ENCODE data around the gene IL20RB. TPM values are rescaled to one million over a fixed set of nuclear protein-coding genes. Genes with fewer than 3 reads are reported as not detected.

IL20RB gene
- total RNA-seq, 1 donor from 2014 or later: 0.98 TPM

DNA sequence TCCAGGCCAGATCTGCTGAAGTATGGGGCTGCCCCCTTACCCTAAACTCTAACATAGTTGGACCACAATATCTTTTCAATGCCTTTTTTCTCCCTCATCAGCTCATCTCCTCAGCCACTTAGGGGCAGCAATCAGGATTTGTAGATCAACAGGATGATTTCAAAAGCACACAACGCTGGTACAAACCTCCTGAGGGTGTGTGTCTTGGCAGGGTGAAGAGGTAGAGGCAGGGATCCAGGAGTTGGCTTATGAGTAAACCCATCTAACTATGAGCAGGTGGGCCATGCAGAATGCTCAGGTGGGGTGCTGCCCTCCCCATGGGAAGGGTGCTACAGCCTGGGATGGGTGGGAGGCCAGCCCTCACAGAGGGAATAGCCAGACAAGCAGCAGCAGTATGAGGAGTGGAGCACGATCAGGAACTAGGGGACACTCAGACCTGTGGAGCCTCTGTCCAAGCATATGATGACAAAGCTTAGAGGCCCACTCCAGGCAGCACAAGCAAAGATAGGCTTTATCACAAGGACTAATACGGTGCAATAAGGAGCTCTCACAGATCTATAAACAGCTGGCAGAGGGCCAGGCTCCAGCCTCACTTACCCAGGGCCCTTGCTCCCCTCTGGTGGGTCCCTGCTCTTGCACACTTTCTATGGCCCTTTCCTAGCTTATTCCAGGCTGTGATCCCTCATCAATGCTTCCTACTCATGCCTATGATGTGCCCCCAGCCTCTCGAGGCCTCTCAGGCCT, 32.2 kb downstream of the IL20RB start:
- H3K27ac Mint-ChIP-seq: no peak overlapping the region
- no peaks in the 10 kb centered on the region for H3K9me3 Mint-ChIP-seq
- no peak overlapping the region for H3K4me3 Mint-ChIP-seq
- H3K36me3 Mint-ChIP-seq (ENCODE audit: low read depth): no peaks in the 10 kb centered on the region
- DNase-seq (no peak), ATAC-seq (ENCODE audit: low read depth) (no peak)
- intact Hi-C loops (cut with micrococcal nuclease): no loop called here
- POLR2A ChIA-PET: no interaction called here
- no peaks in the 10 kb centered on the region for H3K27me3 Mint-ChIP-seq
- TF ChIP-seq, protein P1, sequence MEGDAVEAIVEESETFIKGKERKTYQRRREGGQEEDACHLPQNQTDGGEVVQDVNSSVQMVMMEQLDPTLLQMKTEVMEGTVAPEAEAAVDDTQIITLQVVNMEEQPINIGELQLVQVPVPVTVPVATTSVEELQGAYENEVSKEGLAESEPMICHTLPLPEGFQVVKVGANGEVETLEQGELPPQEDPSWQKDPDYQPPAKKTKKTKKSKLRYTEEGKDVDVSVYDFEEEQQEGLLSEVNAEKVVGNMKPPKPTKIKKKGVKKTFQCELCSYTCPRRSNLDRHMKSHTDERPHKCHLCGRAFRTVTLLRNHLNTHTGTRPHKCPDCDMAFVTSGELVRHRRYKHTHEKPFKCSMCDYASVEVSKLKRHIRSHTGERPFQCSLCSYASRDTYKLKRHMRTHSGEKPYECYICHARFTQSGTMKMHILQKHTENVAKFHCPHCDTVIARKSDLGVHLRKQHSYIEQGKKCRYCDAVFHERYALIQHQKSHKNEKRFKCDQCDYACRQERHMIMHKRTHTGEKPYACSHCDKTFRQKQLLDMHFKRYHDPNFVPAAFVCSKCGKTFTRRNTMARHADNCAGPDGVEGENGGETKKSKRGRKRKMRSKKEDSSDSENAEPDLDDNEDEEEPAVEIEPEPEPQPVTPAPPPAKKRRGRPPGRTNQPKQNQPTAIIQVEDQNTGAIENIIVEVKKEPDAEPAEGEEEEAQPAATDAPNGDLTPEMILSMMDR (IDR thresholded peaks at IDR 0.05): no peak
- CTCF ChIA-PET: no interaction called here
- no peaks in the 10 kb centered on the region for H3K4me1 Mint-ChIP-seq

DNA sequence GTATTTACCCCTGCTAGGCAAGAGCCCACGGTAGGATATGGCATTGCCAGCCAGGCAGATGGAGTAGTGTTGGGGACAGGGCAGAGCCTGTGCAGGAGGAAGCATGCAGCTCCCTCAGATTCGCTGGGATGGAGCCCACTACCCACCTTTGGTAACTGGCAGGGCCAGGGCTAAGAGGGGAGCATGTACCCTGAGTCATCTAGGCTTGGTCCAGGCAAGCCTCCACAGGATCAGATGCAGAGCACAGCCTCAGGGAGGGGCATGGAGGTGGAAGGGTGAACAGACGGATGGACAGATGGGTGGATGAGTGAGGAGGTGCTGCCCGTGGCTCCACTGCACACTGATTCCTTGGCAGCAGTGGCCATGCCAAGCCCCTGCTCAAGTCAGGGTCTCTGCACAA, 33.0 kb downstream of the IL20RB start:
- POLR2A ChIA-PET: no interaction called here
- ATAC-seq (ENCODE audit: low read depth) (no peak), DNase-seq (no peak)
- Mint-ChIP-seq H3K27ac (no peak overlapping the region), H3K36me3 (ENCODE audit: low read depth) (no peaks in the 10 kb centered on the region), H3K4me1 (no peaks in the 10 kb centered on the region), H3K27me3 (no peaks in the 10 kb centered on the region), H3K4me3 (no peak overlapping the region), H3K9me3 (no peaks in the 10 kb centered on the region)
- CTCF ChIA-PET: no interaction called here
- intact Hi-C loops (cut with micrococcal nuclease): no loop called here
- TF ChIP-seq, protein P1 (IDR thresholded peaks at IDR 0.05): no peak

DNA sequence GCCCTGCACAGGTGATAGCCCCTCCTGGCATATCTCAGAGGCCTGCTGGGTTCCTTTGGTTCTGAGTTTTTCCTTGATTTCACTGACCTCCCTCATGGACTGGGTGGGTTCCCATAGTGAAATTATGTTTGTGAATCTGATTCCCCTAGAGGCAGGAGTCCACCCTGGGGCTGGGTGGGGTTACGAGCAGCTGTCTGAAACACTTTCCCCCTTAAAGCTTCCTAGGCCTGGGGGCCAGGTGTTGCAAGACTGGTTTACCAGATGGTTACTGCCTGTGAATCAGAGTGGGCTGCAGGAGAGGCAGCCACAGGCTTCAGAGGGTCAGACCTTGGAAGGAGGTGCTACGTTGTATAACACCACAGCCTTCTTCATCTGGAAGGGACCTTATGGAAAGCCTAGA, 34.3 kb downstream of the IL20RB start:
- H3K4me3 Mint-ChIP-seq: no peak overlapping the region
- H3K27ac Mint-ChIP-seq: no peak overlapping the region
- intact Hi-C loops (cut with micrococcal nuclease): no loop called here
- ChIA-PET CTCF (no interaction called here), POLR2A (no interaction called here)
- TF ChIP-seq, protein P1 (IDR thresholded peaks at IDR 0.05): no peak
- H3K27me3 Mint-ChIP-seq: no peaks in the 10 kb centered on the region
- ATAC-seq (ENCODE audit: low read depth) (no peak), DNase-seq (no peak)
- no peaks in the 10 kb centered on the region for H3K4me1 Mint-ChIP-seq
- H3K9me3 Mint-ChIP-seq: no peaks in the 10 kb centered on the region
- no peaks in the 10 kb centered on the region for H3K36me3 Mint-ChIP-seq (ENCODE audit: low read depth)

DNA sequence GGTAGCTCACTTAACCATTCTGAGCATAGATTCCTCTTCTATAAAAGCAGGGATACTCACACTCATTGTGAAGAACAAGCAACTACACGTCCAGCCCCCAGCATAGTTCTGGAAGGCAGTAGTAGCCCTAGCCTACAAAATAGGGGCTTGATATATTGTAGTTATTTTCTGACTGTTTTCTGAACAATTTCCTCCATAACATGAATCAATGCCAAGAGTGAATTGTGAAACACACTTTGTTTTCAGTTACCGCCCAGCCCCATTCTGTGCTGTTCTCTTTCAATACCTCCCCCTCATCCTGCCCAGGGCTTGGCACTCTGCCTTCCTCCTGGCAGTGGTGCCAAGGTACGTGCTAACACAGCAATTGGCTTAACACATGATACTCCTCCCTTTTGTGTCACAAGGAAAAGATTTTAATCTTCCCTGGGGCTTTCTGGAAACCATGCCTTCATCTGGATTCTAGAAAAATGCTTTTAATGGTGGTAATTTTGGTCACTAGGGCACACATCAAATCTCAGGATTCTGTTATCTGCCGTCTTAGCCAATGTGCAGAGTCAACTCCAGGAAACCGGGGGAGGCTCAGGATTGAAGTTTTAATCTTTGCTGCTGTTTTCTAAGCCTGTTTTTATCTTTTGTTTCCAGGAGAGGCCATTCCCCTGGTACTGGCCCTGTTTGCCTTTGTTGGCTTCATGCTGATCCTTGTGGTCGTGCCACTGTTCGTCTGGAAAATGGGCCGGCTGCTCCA, 37.2 kb downstream of the IL20RB start:
- Mint-ChIP-seq H3K9me3 (no peaks in the 10 kb centered on the region), H3K27ac (no peak overlapping the region), H3K4me1 (no peaks in the 10 kb centered on the region), H3K36me3 (ENCODE audit: low read depth) (no peaks in the 10 kb centered on the region), H3K27me3 (no peaks in the 10 kb centered on the region), H3K4me3 (no peak overlapping the region)
- intact Hi-C loops (cut with micrococcal nuclease): no loop called here
- TF ChIP-seq, protein P1 (IDR thresholded peaks at IDR 0.05): no peak
- POLR2A ChIA-PET: no interaction called here
- ATAC-seq (ENCODE audit: low read depth) (no peak), DNase-seq (no peak)
- CTCF ChIA-PET: no interaction called here

DNA sequence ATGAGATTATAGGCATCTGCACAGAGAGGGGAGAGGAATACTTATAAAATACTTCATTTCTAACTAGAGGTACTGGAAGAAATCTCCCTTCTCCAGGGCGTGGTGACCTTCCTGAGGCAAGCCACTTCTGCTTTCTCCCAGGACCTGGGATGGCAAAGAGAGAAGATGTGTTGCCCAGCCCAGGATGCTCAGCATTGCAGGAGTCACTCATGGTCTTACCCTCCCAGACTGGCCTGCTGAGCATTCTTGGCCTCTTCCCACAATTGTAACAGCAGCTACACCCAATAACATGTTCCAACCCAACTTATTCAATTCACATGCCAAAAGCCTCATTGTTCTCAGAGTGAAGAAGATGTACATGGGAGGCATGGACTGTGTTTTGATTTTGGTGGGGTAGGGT, 37.9 kb downstream of the IL20RB start:
- H3K4me3 Mint-ChIP-seq: no peak overlapping the region
- POLR2A ChIA-PET: no interaction called here
- no peak overlapping the region for H3K27ac Mint-ChIP-seq
- H3K36me3 Mint-ChIP-seq (ENCODE audit: low read depth): no peaks in the 10 kb centered on the region
- intact Hi-C loops (cut with micrococcal nuclease): no loop called here
- no peaks in the 10 kb centered on the region for H3K27me3 Mint-ChIP-seq
- no peaks in the 10 kb centered on the region for H3K9me3 Mint-ChIP-seq
- H3K4me1 Mint-ChIP-seq: no peaks in the 10 kb centered on the region
- DNase-seq (no peak), ATAC-seq (ENCODE audit: low read depth) (no peak)
- CTCF ChIA-PET: interaction anchor here (1.1 kb wide), 1 partner anchor 18 kb away, joined by 5 read pairs; no protein-coding TSS in a partner anchor
- TF ChIP-seq, protein P1 (IDR thresholded peaks at IDR 0.05): no peak
